ENCODE data around the gene CEP70.

GRCh38 chr3:138642226-138642926 is 48.3 kb upstream of the CEP70 start:
- TF ChIP-seq MAX (IDR thresholded peaks at IDR 0.05) (no peak), EP300 (IDR thresholded peaks at IDR 0.05; ENCODE audit: borderline replicate concordance) (no peak)

All from Ishikawa (cell line).